KMS-11 (cell line): ENCODE data around the gene DDI2.

Source experiments
- H2AFZ ChIP-seq: fragments of 200-600 bp; sonication (generic); 2 replicates; pipeline ENCODE4 v1.6.1; 2016; ENCODE audit warnings: antibody characterized with exemption, mixed run types, low read depth
- H3K27ac ChIP-seq: fragments of 200-600 bp; sonication (generic); 2 replicates; pipeline ENCODE4 v1.6.1; 2016; ENCODE audit warnings: mild to moderate bottlenecking, mixed run types
- H3K27me3 ChIP-seq: fragments of 200-600 bp; sonication (generic); 2 replicates; pipeline ENCODE4 v1.6.1; 2017; ENCODE audit warnings: mild to moderate bottlenecking, low read depth, mixed run types, moderate library complexity; ENCODE audit not compliant: insufficient read depth
- H3K36me3 ChIP-seq: fragments of 200-600 bp; sonication (generic); 2 replicates; pipeline ENCODE4 v1.6.1; 2017; ENCODE audit warnings: mild to moderate bottlenecking, mixed run types; ENCODE audit not compliant: insufficient read depth
- H3K4me1 ChIP-seq: fragments of 200-600 bp; sonication (generic); 2 replicates; pipeline ENCODE4 v1.6.1; 2016; ENCODE audit warnings: mild to moderate bottlenecking, low read depth, mixed run types; ENCODE audit not compliant: poor library complexity, severe bottlenecking
- H3K4me2 ChIP-seq: fragments of 200-600 bp; sonication (generic); 2 replicates; pipeline ENCODE4 v1.7.0; 2016; ENCODE audit warnings: mild to moderate bottlenecking, mixed run types
- H3K4me3 ChIP-seq: fragments of 200-600 bp; sonication (generic); IDR thresholded peaks from 2 replicates; pipeline ENCODE4 v1.6.1; 2017; ENCODE audit warnings: low read depth, low read length, mixed read lengths; ENCODE audit not compliant: insufficient read depth
- H3K79me2 ChIP-seq: fragments of 200-600 bp; sonication (generic); 2 replicates; pipeline ENCODE4 v1.6.1; 2016; ENCODE audit warnings: low read depth, mixed run types; ENCODE audit not compliant: insufficient read depth
- H3K9ac ChIP-seq: fragments of 200-600 bp; sonication (generic); 2 replicates; pipeline ENCODE4 v1.6.1; 2016; ENCODE audit warnings: mild to moderate bottlenecking, mixed run types
- H4K20me1 ChIP-seq: fragments of 200-600 bp; sonication (generic); 2 replicates; pipeline ENCODE4 v1.6.1; 2016; ENCODE audit warnings: mild to moderate bottlenecking, mixed run types; ENCODE audit not compliant: insufficient read depth
- CTCF ChIP-seq: fragments of 200-600 bp; sonication (generic); conservative IDR thresholded peaks from 2 replicates; pipeline ENCODE4 v1.6.1; 2017; ENCODE audit warnings: low read depth, mild to moderate bottlenecking, antibody characterized with exemption, low read length, moderate library complexity, mixed read lengths

Gene DDI2

GRCh38 chr1:15684042-15684461 lies 66.8 kb downstream of the DDI2 start, which contains the start of gene PLEKHM2:
PLEKHM2 (plus strand) TSS chr1:15684320; CDS start chr1:15684559, 239 bp downstream.
- Histone ChIP-seq H3K4me3 (peak within 1 kb of the TSS; percentile 64), H3K4me1 (peaks cover 13% of the 10 kb centered on the region), H3K9ac (peak within 1 kb of the TSS; percentile 99), H3K36me3 (no peaks in the 10 kb centered on the region), H3K79me2 (peaks cover 44% of the 10 kb centered on the region), H3K27ac (peak within 1 kb of the TSS; percentile 77), H3K4me2 (peak within 1 kb of the TSS; percentile 89), H2AFZ (peak within 1 kb of the TSS; percentile 98), H3K27me3 (no peaks in the 10 kb centered on the region), H4K20me1 (no peaks in the 10 kb centered on the region)
- TF ChIP-seq CTCF = no peak

- no peaks in the 10 kb centered on the region for H3K36me3 ChIP-seq
- H3K79me2 ChIP-seq = peaks cover 51% of the 10 kb centered on the region
- H2AFZ ChIP-seq = peak overlapping the region; percentile 63; the same call in 1 of the 2 replicates
- peak overlapping the region; percentile 43 for H3K27ac ChIP-seq
- no peak for TF ChIP-seq CTCF
- peaks cover 13% of the 10 kb centered on the region for H3K4me1 ChIP-seq
- no peaks in the 10 kb centered on the region for H4K20me1 ChIP-seq
- H3K4me2 ChIP-seq = peak overlapping the region; percentile 75
- H3K4me3 ChIP-seq = peak overlapping the region; percentile 64
- H3K27me3 ChIP-seq = no peaks in the 10 kb centered on the region
- H3K9ac ChIP-seq = peak overlapping the region; percentile 89
Observed at GRCh38 chr1:15684468-15685291, 67.4 kb downstream of the DDI2 start.

GRCh38 chr1:15685820-15686219 lies 68.6 kb downstream of the DDI2 start:
- H3K79me2 ChIP-seq = peaks cover 62% of the 10 kb centered on the region
- H3K4me3 ChIP-seq = no peak overlapping the region
- no peak overlapping the region for H2AFZ ChIP-seq
- H3K4me2 ChIP-seq = peak overlapping the region; percentile 75
- no peak overlapping the region for H3K27ac ChIP-seq
- H3K27me3 ChIP-seq = no peaks in the 10 kb centered on the region
- no peak for TF ChIP-seq CTCF
- no peaks in the 10 kb centered on the region for H4K20me1 ChIP-seq
- H3K4me1 ChIP-seq = peaks cover 13% of the 10 kb centered on the region
- H3K36me3 ChIP-seq = no peaks in the 10 kb centered on the region
- H3K9ac ChIP-seq = peak overlapping the region; percentile 89; the same call in 1 of the 2 replicates

- Histone ChIP-seq H3K79me2 (peaks cover 75% of the 10 kb centered on the region), H3K27me3 (no peaks in the 10 kb centered on the region), H3K36me3 (no peaks in the 10 kb centered on the region), H3K9ac (no peak overlapping the region), H3K4me1 (peaks cover 13% of the 10 kb centered on the region), H2AFZ (no peak overlapping the region), H3K27ac (no peak overlapping the region), H3K4me3 (no peak overlapping the region), H4K20me1 (no peaks in the 10 kb centered on the region), H3K4me2 (no peak overlapping the region)
- TF ChIP-seq CTCF = no peak
Observed at GRCh38 chr1:15687446-15687845, 70.2 kb downstream of the DDI2 start.
